Activated CD8-positive, alpha-beta memory T cell treated with anti-CD3 and anti-CD28 coated beads, Interleukin-2, amount 10 ng/mL, durations not matched to agents 7 days and 5 days (primary cell): ENCODE measurements around the gene ADAMTSL3. TPM values are rescaled to one million over a fixed set of nuclear protein-coding genes. Genes with fewer than 3 reads are reported as not detected.
A peak's percentile ranks its signal among the peaks of the same experiment; 100 is the strongest.

Experiments used
- ATAC-seq: fragments of 150-1000 bp; cut with Tn5 transposase; one replicate; pipeline ENCODE4 v1.10.0; 2021; ENCODE audit warnings: moderate library complexity
- CTCF ChIA-PET: fragments of 350-600 bp; sonication (Branson Sonifier 250); formaldehyde crosslinking; loops from one replicate; lab custom pipeline; 2021; ENCODE audit warnings: antibody characterized with exemption; lab: Charles Lee
- DNase-seq: peaks from one replicate; pipeline ENCODE4 v3.0.0-alpha.2; 2020
- H3K27ac Mint-ChIP-seq: one replicate; pipeline ENCODE4 v1.8.0; 2021; ENCODE audit warnings: mild to moderate bottlenecking, mixed read lengths
- H3K27me3 Mint-ChIP-seq: one replicate; pipeline ENCODE4 v1.8.0; 2021; ENCODE audit warnings: mixed read lengths
- H3K36me3 Mint-ChIP-seq: one replicate; pipeline ENCODE4 v1.8.0; 2021; ENCODE audit warnings: mild to moderate bottlenecking, mixed read lengths
- H3K4me1 Mint-ChIP-seq: one replicate; pipeline ENCODE4 v1.8.0; 2021; ENCODE audit warnings: mixed read lengths
- H3K4me3 Mint-ChIP-seq: one replicate; pipeline ENCODE4 v1.8.0; 2021; ENCODE audit warnings: mild to moderate bottlenecking, moderate library complexity, mixed read lengths
- H3K9me3 Mint-ChIP-seq: one replicate; pipeline ENCODE4 v1.8.0; 2022; ENCODE audit warnings: low read depth, mixed read lengths
- total RNA-seq, 2 experiments: library from RNA; stranded (reverse); gene quantifications; one replicate each; pipeline ENCODE4 v1.2.3, GENCODE V29; 2021

ADAMTSL3 gene
- total RNA-seq, 2 experiments from 2014 or later: not detected

- Mint-ChIP-seq H3K27ac (no peak overlapping the region), H3K9me3 (no peaks in the 10 kb centered on the region), H3K4me1 (no peaks in the 10 kb centered on the region), H3K27me3 (peaks cover 8% of the 10 kb centered on the region), H3K4me3 (no peak overlapping the region), H3K36me3 (no peaks in the 10 kb centered on the region)
- ATAC-seq (no peak), DNase-seq (no peak)
- CTCF ChIA-PET: no interaction called here
Observed at GRCh38 chr15:83911345-83911744, 257.4 kb downstream of the ADAMTSL3 start.

GRCh38 chr15:83912343-83912742 is 258.4 kb downstream of the ADAMTSL3 start:
- no peaks in the 10 kb centered on the region for H3K4me1 Mint-ChIP-seq
- no peak for ATAC-seq
- no peak overlapping the region for H3K4me3 Mint-ChIP-seq
- no peak overlapping the region for H3K27ac Mint-ChIP-seq
- peaks cover 8% of the 10 kb centered on the region for H3K27me3 Mint-ChIP-seq
- CTCF ChIA-PET: no interaction called here
- no peaks in the 10 kb centered on the region for H3K9me3 Mint-ChIP-seq
- DNase-seq: no peak
- H3K36me3 Mint-ChIP-seq: no peaks in the 10 kb centered on the region

GRCh38 chr15:83913034-83913632 is 259.2 kb downstream of the ADAMTSL3 start:
- peaks cover 10% of the 10 kb centered on the region for H3K27me3 Mint-ChIP-seq
- CTCF ChIA-PET: no interaction called here
- ATAC-seq (no peak), DNase-seq (no peak)
- no peak overlapping the region for H3K4me3 Mint-ChIP-seq
- no peak overlapping the region for H3K27ac Mint-ChIP-seq
- H3K4me1 Mint-ChIP-seq: no peaks in the 10 kb centered on the region
- no peaks in the 10 kb centered on the region for H3K9me3 Mint-ChIP-seq
- H3K36me3 Mint-ChIP-seq: no peaks in the 10 kb centered on the region

DNA sequence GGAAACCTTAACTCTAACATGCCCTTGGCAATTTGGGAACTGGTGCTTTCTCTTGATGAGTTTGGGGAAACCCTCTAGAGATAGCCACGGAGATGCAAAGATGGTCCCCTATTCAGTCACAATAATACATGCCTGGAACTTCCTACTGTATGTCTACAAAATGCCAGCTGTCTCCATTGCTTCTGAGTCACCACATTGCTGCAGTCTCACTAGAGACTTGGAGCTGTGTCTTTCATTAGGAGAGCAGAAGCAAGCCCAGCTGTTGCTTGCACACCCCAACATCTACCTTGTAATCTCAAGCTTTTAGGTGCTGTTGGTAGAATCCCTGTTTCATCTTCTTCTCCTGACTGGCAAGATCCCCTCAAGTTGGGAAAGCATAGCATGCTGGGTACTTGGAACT is 261.0 kb downstream of the ADAMTSL3 start:
- Mint-ChIP-seq H3K27ac (no peak overlapping the region), H3K27me3 (peaks cover 8% of the 10 kb centered on the region), H3K9me3 (no peaks in the 10 kb centered on the region), H3K4me3 (no peak overlapping the region), H3K4me1 (peaks cover 16% of the 10 kb centered on the region), H3K36me3 (no peaks in the 10 kb centered on the region)
- ATAC-seq: no peak
- CTCF ChIA-PET: no interaction called here
- no peak for DNase-seq

GRCh38 chr15:83917432-83917831 is 263.5 kb downstream of the ADAMTSL3 start:
- CTCF ChIA-PET: no interaction called here
- peaks cover 20% of the 10 kb centered on the region for H3K4me1 Mint-ChIP-seq
- ATAC-seq (no peak), DNase-seq (no peak)
- no peak overlapping the region for H3K4me3 Mint-ChIP-seq
- no peaks in the 10 kb centered on the region for H3K9me3 Mint-ChIP-seq
- H3K27me3 Mint-ChIP-seq: peaks cover 4% of the 10 kb centered on the region
- no peaks in the 10 kb centered on the region for H3K36me3 Mint-ChIP-seq
- H3K27ac Mint-ChIP-seq: no peak overlapping the region

DNA sequence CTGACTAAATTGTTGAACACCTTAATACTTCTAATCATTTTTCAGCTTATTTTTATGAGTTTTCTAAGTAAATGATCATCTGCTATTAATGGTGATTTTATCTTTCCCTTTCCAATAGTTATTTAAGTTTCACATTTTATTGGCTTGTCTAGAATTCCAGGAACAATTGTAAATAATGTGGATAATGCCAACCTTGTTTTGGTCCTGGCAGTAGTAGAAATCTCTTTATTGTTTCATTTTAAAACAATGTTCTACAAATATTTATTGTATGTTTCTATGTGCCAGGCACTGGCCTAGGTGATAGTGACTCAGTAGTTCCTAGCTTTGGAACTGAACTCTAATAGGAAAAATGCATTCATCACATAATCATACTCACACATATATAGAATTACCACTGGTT is 264.1 kb downstream of the ADAMTSL3 start:
- ATAC-seq (no peak), DNase-seq (no peak)
- Mint-ChIP-seq H3K27me3 (peaks cover 4% of the 10 kb centered on the region), H3K27ac (no peak overlapping the region), H3K4me1 (peaks cover 20% of the 10 kb centered on the region), H3K4me3 (no peak overlapping the region), H3K9me3 (no peaks in the 10 kb centered on the region), H3K36me3 (no peaks in the 10 kb centered on the region)
- CTCF ChIA-PET: interaction anchor here (2.2 kb wide), 1 partner anchor 14 kb away, joined by 6 read pairs; no protein-coding TSS in a partner anchor

GRCh38 chr15:83919319-83919830 is 265.5 kb downstream of the ADAMTSL3 start:
- Mint-ChIP-seq H3K27ac (peak overlapping the region; percentile 76), H3K4me3 (peak overlapping the region; percentile 26), H3K4me1 (peaks cover 20% of the 10 kb centered on the region), H3K27me3 (peaks cover 4% of the 10 kb centered on the region), H3K9me3 (no peaks in the 10 kb centered on the region), H3K36me3 (no peaks in the 10 kb centered on the region)
- CTCF ChIA-PET: interaction anchor here (2.2 kb wide), 1 partner anchor 13 kb away, joined by 6 read pairs; no protein-coding TSS in a partner anchor
- peak; percentile 84 for DNase-seq
- ATAC-seq: peak; percentile 87

DNA sequence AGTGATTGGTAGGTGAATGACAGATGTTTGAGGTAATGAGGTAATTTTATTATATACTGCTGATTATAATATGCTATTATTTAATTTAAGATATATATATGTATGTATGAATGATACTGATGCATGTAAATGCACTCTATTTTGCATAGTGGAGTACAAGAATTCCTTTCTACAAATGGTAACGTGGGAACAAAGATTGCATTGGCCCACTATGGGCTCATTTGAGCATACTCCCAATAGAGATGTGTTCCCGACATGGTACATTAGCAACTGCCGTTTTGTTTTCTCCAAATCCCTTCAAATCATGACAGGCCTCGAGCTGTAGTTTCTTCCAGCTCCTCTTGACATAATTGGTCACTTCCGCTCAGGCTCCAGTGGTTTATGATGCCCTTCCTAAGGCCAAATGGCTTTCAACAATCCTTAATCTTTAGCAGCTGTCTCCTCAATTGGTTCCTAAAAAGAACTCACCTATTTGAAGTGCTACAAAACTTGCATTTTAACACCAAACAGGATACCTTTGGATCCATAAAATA is 266.1 kb downstream of the ADAMTSL3 start:
- no peaks in the 10 kb centered on the region for H3K36me3 Mint-ChIP-seq
- H3K27ac Mint-ChIP-seq: peak overlapping the region; percentile 76
- ATAC-seq (no peak), DNase-seq (no peak)
- H3K9me3 Mint-ChIP-seq: no peaks in the 10 kb centered on the region
- H3K27me3 Mint-ChIP-seq: peaks cover 4% of the 10 kb centered on the region
- H3K4me3 Mint-ChIP-seq: peak overlapping the region; percentile 26
- H3K4me1 Mint-ChIP-seq: peaks cover 20% of the 10 kb centered on the region
- CTCF ChIA-PET: interaction anchor here (2.2 kb wide), 1 partner anchor 12 kb away, joined by 6 read pairs; no protein-coding TSS in a partner anchor

- no peaks in the 10 kb centered on the region for H3K36me3 Mint-ChIP-seq
- DNase-seq (no peak), ATAC-seq (no peak)
- CTCF ChIA-PET: no interaction called here
- peaks cover 22% of the 10 kb centered on the region for H3K4me1 Mint-ChIP-seq
- H3K27ac Mint-ChIP-seq: no peak overlapping the region
- H3K27me3 Mint-ChIP-seq: peaks cover 2% of the 10 kb centered on the region
- H3K4me3 Mint-ChIP-seq: no peak overlapping the region
- no peaks in the 10 kb centered on the region for H3K9me3 Mint-ChIP-seq
Observed at GRCh38 chr15:83922649-83923294, 268.8 kb downstream of the ADAMTSL3 start.

GRCh38 chr15:83926116-83926515 is 272.2 kb downstream of the ADAMTSL3 start:
- Mint-ChIP-seq H3K36me3 (no peaks in the 10 kb centered on the region), H3K27ac (no peak overlapping the region), H3K4me1 (peaks cover 22% of the 10 kb centered on the region), H3K4me3 (no peak overlapping the region), H3K27me3 (no peaks in the 10 kb centered on the region), H3K9me3 (no peaks in the 10 kb centered on the region)
- CTCF ChIA-PET: no interaction called here
- no peak for DNase-seq
- no peak for ATAC-seq

DNA sequence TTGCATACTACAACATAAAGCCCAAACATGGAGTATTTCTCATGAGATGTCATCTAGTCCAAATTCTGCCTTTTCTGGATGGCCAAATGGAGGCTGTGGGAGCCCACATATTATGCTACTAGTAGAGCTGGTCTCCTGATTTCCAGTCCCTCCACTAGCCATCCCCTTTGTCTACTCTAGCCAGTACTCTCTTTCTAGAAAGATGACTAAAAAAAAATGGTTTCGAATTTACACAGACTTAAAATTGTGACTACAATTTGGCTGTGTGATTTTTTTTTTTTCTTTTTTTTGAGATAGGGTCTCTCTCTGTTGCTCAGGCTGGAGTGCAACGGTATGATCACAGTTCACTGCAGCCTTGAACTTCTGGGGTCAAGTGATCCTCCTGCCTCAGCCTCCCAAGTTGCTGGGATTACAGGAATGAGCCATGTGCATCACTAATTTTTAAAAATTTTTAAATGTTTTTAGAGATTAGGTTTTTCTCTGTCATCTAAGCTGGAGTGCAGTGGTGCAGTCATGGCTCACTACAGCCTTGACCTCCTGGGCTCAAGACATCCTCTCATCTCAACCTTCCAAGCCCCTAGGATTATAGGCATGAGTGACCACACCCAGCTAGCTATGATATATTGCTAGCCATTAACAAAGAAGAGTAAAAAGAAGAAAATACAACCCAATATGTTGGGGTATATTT is 273.9 kb downstream of the ADAMTSL3 start:
- H3K36me3 Mint-ChIP-seq: peaks cover 1% of the 10 kb centered on the region
- H3K27ac Mint-ChIP-seq: peak overlapping the region; percentile 88
- ATAC-seq: peak; percentile 29
- H3K27me3 Mint-ChIP-seq: peaks cover 9% of the 10 kb centered on the region
- DNase-seq: no peak
- H3K4me1 Mint-ChIP-seq: peaks cover 22% of the 10 kb centered on the region
- peaks cover under 1% of the 10 kb centered on the region for H3K9me3 Mint-ChIP-seq
- H3K4me3 Mint-ChIP-seq: no peak overlapping the region
- CTCF ChIA-PET: no interaction called here

DNA sequence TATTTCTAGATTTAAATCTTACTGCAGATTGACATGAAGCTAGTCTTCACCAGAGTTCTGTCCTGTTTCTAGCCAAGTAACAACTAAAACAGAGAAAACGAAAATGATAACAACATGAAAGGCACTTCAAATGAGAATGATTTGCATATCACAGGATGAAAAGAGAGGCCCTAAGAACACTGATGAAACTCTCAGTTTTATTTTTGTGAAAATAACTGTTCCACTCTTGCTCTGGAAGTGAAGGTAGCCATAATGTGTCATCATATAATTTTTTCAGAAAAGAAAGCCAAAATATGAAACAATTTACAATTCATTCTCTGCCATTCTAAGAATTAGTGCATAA is 274.4 kb downstream of the ADAMTSL3 start:
- no peak overlapping the region for H3K4me3 Mint-ChIP-seq
- CTCF ChIA-PET: no interaction called here
- H3K4me1 Mint-ChIP-seq: peaks cover 22% of the 10 kb centered on the region
- H3K9me3 Mint-ChIP-seq: peaks cover 3% of the 10 kb centered on the region
- peaks cover 3% of the 10 kb centered on the region for H3K36me3 Mint-ChIP-seq
- peak; percentile 55 for ATAC-seq
- peak overlapping the region; percentile 88 for H3K27ac Mint-ChIP-seq
- no peak for DNase-seq
- H3K27me3 Mint-ChIP-seq: peaks cover 11% of the 10 kb centered on the region

DNA sequence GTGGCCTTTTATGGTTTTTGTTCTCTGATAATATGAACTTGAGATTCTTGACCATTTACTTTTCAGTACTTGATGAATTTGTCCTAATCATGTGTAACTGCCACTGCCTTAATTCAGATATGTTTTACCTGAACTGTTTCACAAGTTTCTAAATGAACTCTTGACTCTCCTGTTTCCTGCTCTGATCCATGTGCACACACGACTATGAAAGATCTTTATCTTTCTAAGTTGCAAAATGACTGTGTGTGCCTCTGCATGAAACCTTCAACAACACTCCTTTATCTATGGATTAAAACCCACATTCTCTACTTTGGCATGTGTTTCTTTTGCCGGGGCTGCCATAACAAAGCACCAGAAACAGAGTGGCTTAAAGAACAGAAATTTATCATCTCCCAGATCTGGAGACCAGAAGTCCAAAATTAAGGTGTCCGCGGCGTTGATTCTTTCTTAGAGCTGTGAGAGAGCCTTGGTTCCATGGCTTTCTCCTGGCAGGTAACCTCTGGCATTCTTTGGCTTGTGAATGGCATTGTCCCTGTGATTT is 275.0 kb downstream of the ADAMTSL3 start:
- no peak for DNase-seq
- no peak overlapping the region for H3K4me3 Mint-ChIP-seq
- peaks cover 3% of the 10 kb centered on the region for H3K36me3 Mint-ChIP-seq
- H3K27ac Mint-ChIP-seq: peak overlapping the region; percentile 57
- CTCF ChIA-PET: no interaction called here
- peak; percentile 81 for ATAC-seq
- peaks cover 22% of the 10 kb centered on the region for H3K4me1 Mint-ChIP-seq
- peaks cover 11% of the 10 kb centered on the region for H3K27me3 Mint-ChIP-seq
- H3K9me3 Mint-ChIP-seq: peaks cover 3% of the 10 kb centered on the region
